Upper lobe of left lung (tissue), 6 donors: ENCODE measurements around the gene MID2. TPM values are rescaled to one million over a fixed set of nuclear protein-coding genes. Genes with fewer than 3 reads are reported as not detected.

Experiments
- ATAC-seq, 2 donors: fragments of 200-7000 bp; cut with Tn5 transposase; one replicate each; pipeline ENCODE4 v1.9.1; 2022; ENCODE audit warnings: mild to moderate bottlenecking in 2 of 2, moderate library complexity in 2 of 2; ENCODE audit not compliant: low FRiP score in 2 of 2
- DNase-seq, 2 donors: peaks; one replicate each; pipeline ENCODE4 v3.0.0-alpha.2; 2019 to 2020
- H3K27ac ChIP-seq, 4 donors: fragments of 200-600 bp; sonication (generic); one replicate each; pipeline ENCODE4 v1.5.1; 2016 to 2019
- H3K27me3 ChIP-seq, 4 donors: fragments of 200-600 bp; sonication (generic); one replicate each; pipeline ENCODE4 v1.5.1; 2017 to 2019
- H3K36me3 ChIP-seq, 4 donors: fragments of 200-600 bp; sonication (generic); one replicate each; pipeline ENCODE4 v1.5.1; 2016 to 2019
- H3K4me1 ChIP-seq, 4 donors: fragments of 200-600 bp; sonication (generic); one replicate each; pipeline ENCODE4 v1.5.1; 2018 to 2019
- H3K4me3 ChIP-seq, 4 donors: fragments of 200-600 bp; sonication (generic); one replicate each; pipeline ENCODE4 v1.5.1; 2017 to 2019; ENCODE audit warnings: mild to moderate bottlenecking in 2 of 4, moderate library complexity in 1 of 4
- H3K9me3 ChIP-seq, 4 donors: fragments of 200-600 bp; sonication (generic); one replicate each; pipeline ENCODE4 v1.5.1; 2018 to 2019
- EP300 ChIP-seq, 4 donors: sonication (generic); formaldehyde crosslinking; IDR thresholded peaks; one replicate each; pipeline ENCODE4 v1.5.1; 2017; ENCODE audit warnings: antibody characterized with exemption in 4 of 4, control low read depth in 2 of 4
- POLR2A ChIP-seq, 4 donors: fragments of 450-650 bp; IDR thresholded peaks; one replicate each; pipeline ENCODE4 v1.5.1; 2016 to 2017; ENCODE audit warnings: antibody characterized with exemption in 4 of 4, mild to moderate bottlenecking in 2 of 4
- POLR2AphosphoS5 ChIP-seq, 2 donors: sonication (generic); formaldehyde crosslinking; IDR thresholded peaks; one replicate each; pipeline ENCODE4 v1.5.1; 2017; ENCODE audit warnings: antibody characterized with exemption in 2 of 2
- WGBS, 2 donors: methylation state at CpG; one replicate each; pipeline ENCODE4 v1.1.5; 2017 to 2018; 5-methylcytosine and 5-hydroxymethylcytosine counted together
- total RNA-seq, 6 donors: library from RNA; depleted of rRNA in 4 of 6; stranded (reverse); fragments of >200 nt in 4 of 6; gene quantifications; one replicate each; pipeline versions ENCODE4 v1.1.0 to v1.2.1, GENCODE V29; 2016 to 2021
- TF ChIP-seq, protein P1 (sequence below), 6 experiments: fragments of 450-650 bp in 4 of 6; fragments of 200-600 bp in 2 of 6; sonication (generic) in 2 of 6; IDR thresholded peaks; one replicate each; pipeline ENCODE4 v1.5.1; 2016 to 2019; ENCODE audit warnings: antibody characterized with exemption in 6 of 6
- donor health status: DM: no; HTN: no; CAD: no; lungs with moderate emphysema.
- donor health status: DM: no; HTN: yes; CAD: no; lungs with severe emphysema.

The MID2 gene, protein sequence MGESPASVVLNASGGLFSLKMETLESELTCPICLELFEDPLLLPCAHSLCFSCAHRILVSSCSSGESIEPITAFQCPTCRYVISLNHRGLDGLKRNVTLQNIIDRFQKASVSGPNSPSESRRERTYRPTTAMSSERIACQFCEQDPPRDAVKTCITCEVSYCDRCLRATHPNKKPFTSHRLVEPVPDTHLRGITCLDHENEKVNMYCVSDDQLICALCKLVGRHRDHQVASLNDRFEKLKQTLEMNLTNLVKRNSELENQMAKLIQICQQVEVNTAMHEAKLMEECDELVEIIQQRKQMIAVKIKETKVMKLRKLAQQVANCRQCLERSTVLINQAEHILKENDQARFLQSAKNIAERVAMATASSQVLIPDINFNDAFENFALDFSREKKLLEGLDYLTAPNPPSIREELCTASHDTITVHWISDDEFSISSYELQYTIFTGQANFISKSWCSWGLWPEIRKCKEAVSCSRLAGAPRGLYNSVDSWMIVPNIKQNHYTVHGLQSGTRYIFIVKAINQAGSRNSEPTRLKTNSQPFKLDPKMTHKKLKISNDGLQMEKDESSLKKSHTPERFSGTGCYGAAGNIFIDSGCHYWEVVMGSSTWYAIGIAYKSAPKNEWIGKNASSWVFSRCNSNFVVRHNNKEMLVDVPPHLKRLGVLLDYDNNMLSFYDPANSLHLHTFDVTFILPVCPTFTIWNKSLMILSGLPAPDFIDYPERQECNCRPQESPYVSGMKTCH
- total RNA-seq, result 10 to 100 TPM; 12.7 to 21.2 (median 17.1) TPM

- WGBS, 2 donors, result 13 to 51% methylated on average over 4 to 32 of the region's 32 CpGs
- peak; percentile 44 to 54 for ATAC-seq
- peaks cover 0 to 11% (median 2%) of the 10 kb centered on the region in 4 donors for H3K4me1 ChIP-seq
- no peaks in the 10 kb centered on the region for H3K9me3 ChIP-seq
- H3K27ac ChIP-seq, result peak within 1 kb of the TSS; percentile 87 to 92 (median 89)
- peak within 1 kb of the TSS; percentile 25 to 58 (median 50) for H3K4me3 ChIP-seq
- no peaks in the 10 kb centered on the region for H3K36me3 ChIP-seq
- DNase-seq, result peak; percentile 72 to 79
- H3K27me3 ChIP-seq, result no peaks in the 10 kb centered on the region
- peak in 1 of 2 donors; percentile 76 for TF ChIP-seq POLR2AphosphoS5 (IDR thresholded peaks at IDR 0.05)
- TF ChIP-seq, protein P1, sequence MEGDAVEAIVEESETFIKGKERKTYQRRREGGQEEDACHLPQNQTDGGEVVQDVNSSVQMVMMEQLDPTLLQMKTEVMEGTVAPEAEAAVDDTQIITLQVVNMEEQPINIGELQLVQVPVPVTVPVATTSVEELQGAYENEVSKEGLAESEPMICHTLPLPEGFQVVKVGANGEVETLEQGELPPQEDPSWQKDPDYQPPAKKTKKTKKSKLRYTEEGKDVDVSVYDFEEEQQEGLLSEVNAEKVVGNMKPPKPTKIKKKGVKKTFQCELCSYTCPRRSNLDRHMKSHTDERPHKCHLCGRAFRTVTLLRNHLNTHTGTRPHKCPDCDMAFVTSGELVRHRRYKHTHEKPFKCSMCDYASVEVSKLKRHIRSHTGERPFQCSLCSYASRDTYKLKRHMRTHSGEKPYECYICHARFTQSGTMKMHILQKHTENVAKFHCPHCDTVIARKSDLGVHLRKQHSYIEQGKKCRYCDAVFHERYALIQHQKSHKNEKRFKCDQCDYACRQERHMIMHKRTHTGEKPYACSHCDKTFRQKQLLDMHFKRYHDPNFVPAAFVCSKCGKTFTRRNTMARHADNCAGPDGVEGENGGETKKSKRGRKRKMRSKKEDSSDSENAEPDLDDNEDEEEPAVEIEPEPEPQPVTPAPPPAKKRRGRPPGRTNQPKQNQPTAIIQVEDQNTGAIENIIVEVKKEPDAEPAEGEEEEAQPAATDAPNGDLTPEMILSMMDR (IDR thresholded peaks at IDR 0.05), result no peak
- TF ChIP-seq POLR2A (IDR thresholded peaks at IDR 0.05), result peak in 1 of 4 donors; percentile 32
- TF ChIP-seq EP300 (IDR thresholded peaks at IDR 0.05), result no peak
These were observed at the start of gene MID2 for GRCh38 chrX:107825698-107826237. MID2 (plus strand) TSS chrX:107825866; CDS start chrX:107826427, 561 bp downstream.

DNA sequence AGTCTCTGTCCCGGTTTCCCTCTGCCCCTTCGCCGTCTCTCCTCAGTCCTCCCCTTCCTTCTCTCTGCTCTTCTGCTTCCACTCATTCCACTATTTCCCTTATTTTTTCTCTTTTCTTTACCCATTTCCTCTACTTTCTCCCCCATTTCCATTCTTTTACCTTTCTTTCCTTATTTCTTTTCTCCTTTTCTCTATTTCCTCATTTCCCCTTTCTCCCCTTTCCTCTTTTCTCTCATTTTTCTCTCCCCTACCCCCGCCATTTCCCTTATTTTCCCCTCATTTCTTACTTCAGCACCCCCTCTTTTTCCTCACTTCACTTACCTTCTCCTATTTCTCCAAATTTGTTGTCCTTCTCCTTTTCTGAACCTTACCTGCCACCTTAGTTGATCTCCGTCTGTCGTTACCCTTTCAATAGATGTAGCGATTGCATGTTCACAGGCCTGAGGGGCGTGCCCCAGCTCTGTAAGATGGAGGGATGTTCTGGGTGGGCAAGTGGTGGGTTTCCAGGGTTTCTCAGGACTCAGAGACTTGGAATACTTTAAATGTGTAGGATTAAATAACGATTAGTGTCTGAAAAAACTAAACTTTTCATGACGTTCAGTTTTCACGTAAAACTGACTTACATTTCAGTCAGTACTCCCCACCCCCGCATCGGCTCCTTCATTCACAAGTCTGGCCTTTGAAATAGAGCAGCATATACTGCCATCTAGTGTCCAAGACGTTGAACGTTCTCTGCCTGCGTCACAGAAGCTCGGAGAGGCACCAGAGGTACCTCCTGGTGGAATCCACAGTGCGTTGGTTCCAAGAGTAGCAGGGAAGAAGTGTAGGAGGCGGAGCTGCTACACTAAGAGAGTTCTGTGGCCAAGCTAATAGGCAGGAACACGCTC is 48.8 kb upstream of the MID2 start:
- H3K9me3 ChIP-seq, result no peaks in the 10 kb centered on the region
- H3K4me3 ChIP-seq, result peak overlapping the region; percentile 2 to 64 (median 50)
- H3K4me1 ChIP-seq, result peaks cover 0 to 9% (median 3%) of the 10 kb centered on the region in 4 donors
- peaks cover 0 to 4% (median 0%) of the 10 kb centered on the region in 4 donors for H3K27me3 ChIP-seq
- H3K36me3 ChIP-seq, result no peaks in the 10 kb centered on the region
- no peak for TF ChIP-seq POLR2A (IDR thresholded peaks at IDR 0.05)
- TF ChIP-seq, protein P1 (IDR thresholded peaks at IDR 0.05), result peak; percentile 69 to 87 (median 79)
- no peak for TF ChIP-seq EP300 (IDR thresholded peaks at IDR 0.05)
- no peak for TF ChIP-seq POLR2AphosphoS5 (IDR thresholded peaks at IDR 0.05)
- peak; percentile 89 to 90 for ATAC-seq
- WGBS, 2 donors, result 6 to 16% methylated on average over 17 to 20 of the region's 20 CpGs
- peak overlapping the region; percentile 73 to 89 (median 86) for H3K27ac ChIP-seq
- peak in 1 of 2 donors; percentile 88 for DNase-seq

DNA sequence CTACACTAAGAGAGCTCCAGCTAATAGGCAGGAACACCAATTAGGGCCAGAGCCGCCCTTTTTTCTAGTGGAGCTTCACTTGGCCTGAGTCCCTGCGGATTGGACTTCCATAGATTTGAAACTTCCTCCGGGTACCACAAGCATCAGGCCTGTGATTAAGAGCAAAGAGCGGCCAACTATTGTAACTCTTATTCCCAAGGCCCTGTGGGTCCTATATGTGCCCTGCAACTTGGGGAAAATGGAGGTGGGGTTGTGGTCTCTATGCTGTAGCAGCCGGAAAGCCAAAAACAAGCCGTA is 48.2 kb upstream of the MID2 start, which contains the start of gene NCBP2L:
NCBP2L (plus strand) TSS at position 198 of the 297 bp plus-strand sequence. CDS start 16,488 bp downstream, outside the sequence.
- H3K36me3 ChIP-seq, result no peaks in the 10 kb centered on the region
- peak within 1 kb of the TSS; percentile 73 to 89 (median 86) for H3K27ac ChIP-seq
- H3K27me3 ChIP-seq, result peaks cover 0 to 4% (median 0%) of the 10 kb centered on the region in 4 donors
- H3K4me1 ChIP-seq, result peaks cover 0 to 9% (median 3%) of the 10 kb centered on the region in 4 donors
- ATAC-seq (no peak), DNase-seq (no peak)
- no peaks in the 10 kb centered on the region for H3K9me3 ChIP-seq
- 65 to 70% methylated on average over 3 to 6 of the region's 6 CpGs for WGBS, 2 donors
- TF ChIP-seq POLR2AphosphoS5 (IDR thresholded peaks at IDR 0.05) (no peak), POLR2A (IDR thresholded peaks at IDR 0.05) (no peak), EP300 (IDR thresholded peaks at IDR 0.05) (no peak)
- H3K4me3 ChIP-seq, result peak within 1 kb of the TSS in 3 of 4 donors; percentile 45 to 64 (median 55)

GRCh38 chrX:107780525-107780924 is 45.1 kb upstream of the MID2 start:
- Histone ChIP-seq H3K27me3 (peaks cover 0 to under 1% (median 0%) of the 10 kb centered on the region in 4 donors), H3K9me3 (no peaks in the 10 kb centered on the region), H3K36me3 (no peaks in the 10 kb centered on the region), H3K4me3 (no peak overlapping the region), H3K4me1 (peaks cover 0 to 9% (median 3%) of the 10 kb centered on the region in 4 donors), H3K27ac (no peak overlapping the region)
- no peak for TF ChIP-seq POLR2A (IDR thresholded peaks at IDR 0.05)
- TF ChIP-seq, protein P1 (IDR thresholded peaks at IDR 0.05), result no peak
- TF ChIP-seq EP300 (IDR thresholded peaks at IDR 0.05), result no peak
- TF ChIP-seq POLR2AphosphoS5 (IDR thresholded peaks at IDR 0.05), result no peak
- ATAC-seq (no peak), DNase-seq (no peak)
- WGBS, 2 donors, result 89 to 95% methylated on average over 8 to 9 of the region's 9 CpGs
